SU-DHL-6 (cell line): ENCODE measurements around the gene BTAF1.

Source experiments
- CTCF ChIP-seq: fragments of 200-600 bp; sonication (generic); IDR thresholded peaks from one replicate; pipeline ENCODE4 v1.5.1; 2017; ENCODE audit warnings: antibody characterized with exemption, mild to moderate bottlenecking, low read length, moderate library complexity; ENCODE audit not compliant: insufficient read depth, poor library complexity, severe bottlenecking
- EZH2phosphoT487 ChIP-seq: fragments of 200-600 bp; sonication (generic), shearing (Covaris generic); conservative IDR thresholded peaks from 2 replicates; pipeline ENCODE4 v1.6.1; 2018; ENCODE audit warnings: mild to moderate bottlenecking, antibody characterized with exemption, low read length, moderate library complexity, mixed read lengths

DNA sequence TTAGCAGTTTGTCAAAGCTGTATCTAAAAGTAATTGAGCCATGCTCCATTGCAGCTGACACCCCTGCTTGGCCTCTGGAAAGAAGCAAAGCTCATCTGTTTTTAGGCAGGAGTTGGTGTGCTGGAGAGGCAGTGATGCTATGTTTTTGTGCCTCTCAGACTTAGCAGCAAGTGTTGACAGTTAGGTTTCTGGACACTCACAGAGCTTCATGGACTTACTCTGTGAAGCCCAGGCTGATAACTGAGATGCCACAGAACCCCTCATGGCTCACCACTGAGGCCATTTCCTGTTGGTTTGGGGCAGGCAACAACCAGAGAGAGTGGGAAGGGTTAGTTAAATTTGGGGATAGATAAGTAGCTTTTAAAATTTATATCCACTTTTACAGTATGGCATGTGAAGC, 59.8 kb downstream of the BTAF1 start:
- no peak for TF ChIP-seq EZH2phosphoT487
- TF ChIP-seq CTCF = no peak
